Kidney (tissue), 14 donors: ENCODE data around the gene KHSRP. TPM values are rescaled to one million over a fixed set of nuclear protein-coding genes. Genes with fewer than 3 reads are reported as not detected.

Source experiments
- DNase-seq, 5 donors: peaks; one replicate each; pipeline ENCODE4 v3.0.0-alpha.2; 2013 to 2020
- FAIRE-seq: peaks from 2 replicates; lab custom pipeline; 2012; peaks lifted over from hg19 to GRCh38; lab: Jason Lieb, UNC
- H3K27ac ChIP-seq, 2 donors: one replicate each; pipeline ENCODE4 v1.7.0; 2013; ENCODE audit warnings: low read depth in 2 of 2, low read length in 2 of 2, inconsistent platforms in 1 of 2
- H3K27me3 ChIP-seq: one replicate; pipeline ENCODE4 v1.7.1; 2013; ENCODE audit warnings: low read length, inconsistent platforms; ENCODE audit not compliant: control insufficient read depth, insufficient read depth
- H3K36me3 ChIP-seq, 3 donors: one replicate each; pipeline versions ENCODE4 v1.7.0 to v1.7.1; 2013; ENCODE audit warnings: low read length in 3 of 3, control low read depth in 1 of 3, inconsistent platforms in 1 of 3; ENCODE audit not compliant: insufficient read depth in 3 of 3, control insufficient read depth in 2 of 3
- H3K4me1 ChIP-seq, 3 donors: one replicate each; pipeline versions ENCODE4 v1.7.0 to v1.7.1; 2013; ENCODE audit warnings: low read length in 3 of 3, inconsistent platforms in 1 of 3, low read depth in 1 of 3; ENCODE audit not compliant: control insufficient read depth in 2 of 3, insufficient read depth in 2 of 3
- H3K4me3 ChIP-seq, 3 donors: one replicate each; pipeline versions ENCODE4 v1.7.0 to v1.8.1; 2013; ENCODE audit warnings: low read length in 3 of 3, control low read depth in 1 of 3, inconsistent platforms in 1 of 3
- H3K9ac ChIP-seq, 3 donors: one replicate each; pipeline versions ENCODE4 v1.7.0 to v1.7.1; 2013; ENCODE audit warnings: low read length in 3 of 3, control low read depth in 1 of 3, inconsistent platforms in 1 of 3
- H3K9me3 ChIP-seq, 3 donors: one replicate each; pipeline versions ENCODE4 v1.7.0 to v1.7.1; 2013; ENCODE audit warnings: low read length in 3 of 3, control low read depth in 1 of 3, inconsistent platforms in 1 of 3; ENCODE audit not compliant: control insufficient read depth in 2 of 3, insufficient read depth in 1 of 3
- CTCF ChIP-seq: IDR thresholded peaks from 3 replicates; pipeline ENCODE4 v1.5.1; 2012; ENCODE audit warnings: mild to moderate bottlenecking, moderate library complexity, borderline replicate concordance; ENCODE audit not compliant: insufficient read depth; ENCODE audit errors: extremely low read depth
- intact Hi-C: fragments of 100-400 bp; cut with DNase I; formaldehyde crosslinking; loops from one replicate; pipeline ENCODE4 v1.11.1; 2022
- polyA plus RNA-seq: library from polyadenylated mRNA; stranded (reverse); fragments of 350-450 nt; fragmentation: Illumina TruSeq; extraction: RNeasy Lipid Tissue Mini Kit (QIAGEN cat#74804); gene quantifications from one replicate; pipeline ENCODE4 v1.2.3, GENCODE V29; 2014; ENCODE audit warnings: low read depth, low replicate concordance; ENCODE audit not compliant: insufficient read depth
- total RNA-seq: library from RNA; stranded (reverse); fragmentation: NEBNext Ultra II Directional; extraction: Animal tissue kit (Norgen Biotek cat#: 25700); gene quantifications from one replicate; pipeline ENCODE4 v1.2.1, GENCODE V29; 2021
- donor health status: control.
- donor health status: control.
- donor health status: control.
- donor health status: control.
- donor health status: control.
- donor health status: DM: yes; HTN: yes; CAD: no.
- donor health status: Normal renal cell carcinoma (clear cell type).

The KHSRP gene
- total and polyA plus RNA-seq, 2 donors from 2014 or later: 52.9 to 175 TPM

DNA sequence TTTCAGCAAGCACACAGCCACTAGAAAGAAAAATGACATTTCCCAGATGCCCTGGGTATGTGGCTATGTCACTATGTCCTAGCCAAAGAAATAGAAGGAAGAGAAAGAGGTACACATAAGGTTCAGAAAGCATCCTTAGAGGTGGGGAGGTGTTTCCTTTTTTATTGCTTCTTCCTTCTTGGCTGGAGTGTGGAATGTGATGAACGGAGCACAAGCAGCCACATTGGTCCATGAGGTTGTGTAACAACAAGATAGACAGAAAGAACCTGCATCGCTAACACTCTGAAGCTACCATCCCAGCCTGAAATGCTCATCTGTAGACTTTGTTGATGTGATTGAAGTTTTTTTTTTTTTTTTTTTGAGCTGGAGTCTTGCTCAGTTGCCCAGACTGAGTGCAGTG lies 28.3 kb upstream of the KHSRP start:
- FAIRE-seq: no peak
- Histone ChIP-seq H3K4me3 (no peak overlapping the region), H3K36me3 (peaks cover 6 to 24% (median 10%) of the 10 kb centered on the region in 3 donors), H3K27me3 (no peaks in the 10 kb centered on the region), H3K27ac (no peak overlapping the region), H3K9me3 (no peaks in the 10 kb centered on the region), H3K9ac (no peak overlapping the region), H3K4me1 (no peaks in the 10 kb centered on the region)
- TF ChIP-seq CTCF: no peak
- no peak for DNase-seq
- intact Hi-C loops: no loop called here

GRCh38 chr19:6452223-6452614 lies 27.6 kb upstream of the KHSRP start:
- no peak for TF ChIP-seq CTCF
- intact Hi-C loops: no loop called here
- H3K27me3 ChIP-seq: no peaks in the 10 kb centered on the region
- no peak overlapping the region for H3K27ac ChIP-seq
- FAIRE-seq (no peak), DNase-seq (no peak)
- no peaks in the 10 kb centered on the region for H3K4me1 ChIP-seq
- H3K4me3 ChIP-seq: no peak overlapping the region
- H3K36me3 ChIP-seq: peaks cover 6 to 24% (median 10%) of the 10 kb centered on the region in 3 donors
- H3K9ac ChIP-seq: no peak overlapping the region
- no peaks in the 10 kb centered on the region for H3K9me3 ChIP-seq

DNA sequence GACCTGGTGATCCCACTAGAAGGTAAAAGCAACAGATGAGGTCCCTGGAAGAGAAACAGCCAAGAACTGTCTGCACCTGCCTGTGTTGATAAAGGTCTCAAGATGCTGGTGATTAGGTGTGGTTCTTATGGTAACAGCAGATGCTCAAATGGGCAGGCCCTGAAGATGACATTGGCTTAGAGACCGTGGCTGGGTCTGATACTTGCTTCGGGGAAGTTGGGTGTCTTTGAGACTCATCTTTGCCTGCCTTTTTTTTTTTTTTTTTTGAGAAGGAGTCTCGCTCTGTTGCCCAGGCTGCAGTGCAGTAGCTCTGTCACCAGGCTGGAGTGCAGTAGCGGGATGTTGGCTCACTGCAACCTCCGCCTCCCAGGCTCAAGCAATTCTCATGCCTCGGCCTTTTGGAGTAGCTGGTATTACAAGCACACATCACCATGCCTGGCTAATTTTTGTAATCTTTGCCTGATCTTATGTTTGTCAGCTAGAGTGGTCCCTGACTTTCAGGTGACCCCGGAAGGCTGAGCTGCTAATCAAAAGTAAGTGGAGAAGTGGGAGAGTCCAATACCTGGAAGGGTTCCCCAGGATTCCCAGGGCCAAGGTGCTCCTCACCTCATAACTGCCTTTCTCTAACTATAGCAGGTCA lies 27.1 kb upstream of the KHSRP start:
- intact Hi-C loops: no loop called here
- Histone ChIP-seq H3K27ac (no peak overlapping the region), H3K36me3 (peaks cover 6 to 24% (median 12%) of the 10 kb centered on the region in 3 donors), H3K9me3 (no peaks in the 10 kb centered on the region), H3K4me1 (no peaks in the 10 kb centered on the region), H3K9ac (no peak overlapping the region), H3K4me3 (no peak overlapping the region), H3K27me3 (no peaks in the 10 kb centered on the region)
- no peak for TF ChIP-seq CTCF
- FAIRE-seq (no peak), DNase-seq (no peak)

DNA sequence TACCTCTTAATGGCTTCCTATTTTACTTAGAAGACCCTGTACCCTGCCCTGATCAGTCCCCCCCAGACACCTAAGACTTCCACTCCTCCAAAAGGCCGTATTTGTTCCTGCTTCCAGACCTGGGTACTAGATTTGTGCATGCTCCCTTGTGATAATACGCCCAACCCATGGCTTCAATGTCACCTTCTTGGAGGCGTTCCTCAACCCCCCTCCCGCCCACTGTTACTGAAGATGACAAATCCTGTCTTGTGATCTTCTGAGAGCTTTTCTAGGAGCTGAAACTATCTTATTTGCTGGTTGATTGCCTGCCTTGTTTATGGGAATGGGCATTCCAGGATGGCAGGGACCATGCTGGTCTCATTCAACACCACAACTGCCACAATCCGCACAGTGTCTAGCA lies 25.6 kb upstream of the KHSRP start:
- no peak overlapping the region for H3K4me3 ChIP-seq
- intact Hi-C loops: no loop called here
- FAIRE-seq (no peak), DNase-seq (no peak)
- no peaks in the 10 kb centered on the region for H3K27me3 ChIP-seq
- H3K36me3 ChIP-seq: peaks cover 6 to 21% (median 16%) of the 10 kb centered on the region in 3 donors
- H3K9ac ChIP-seq: no peak overlapping the region
- no peaks in the 10 kb centered on the region for H3K9me3 ChIP-seq
- no peak for TF ChIP-seq CTCF
- no peak overlapping the region for H3K27ac ChIP-seq
- H3K4me1 ChIP-seq: no peaks in the 10 kb centered on the region
